NCI-H146 treated with DMSO at 0.1 percent for 48 hours (cell line): Measurements from ENCODE around the gene PHYHD1.

Experiments used
- DNase-seq: peaks from one replicate; lab custom pipeline; 2025; ENCODE audit not compliant: unreplicated experiment; lab: John Stamatoyannopoulos, UW

The PHYHD1 gene

GRCh38 chr9:128920381-128921058 is at the start of gene PHYHD1:
Gene PHYHD1 (plus strand): TSS chr9:128920982. CDS start chr9:128922324, 1,342 bp downstream.
- DNase-seq = no peak

DNA sequence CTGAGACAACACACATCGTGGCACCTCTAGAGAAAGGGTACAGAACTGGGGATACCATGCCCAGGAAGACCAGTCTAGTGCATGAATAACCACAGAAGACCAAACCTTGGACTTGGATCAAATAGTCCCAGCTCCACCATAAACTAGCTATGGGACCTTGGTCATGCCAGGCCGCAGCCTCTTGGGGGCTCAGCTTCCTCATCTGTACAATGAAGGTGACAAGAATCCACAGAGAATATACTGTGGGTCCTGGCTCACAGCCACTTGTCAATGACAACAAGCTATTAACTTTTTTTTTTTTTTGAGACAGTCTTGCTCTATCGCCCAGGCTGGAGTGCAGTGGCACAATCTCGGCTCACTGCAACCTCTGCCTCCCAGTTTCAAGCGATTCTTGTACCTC is 42.9 kb upstream of the PHYHD1 start:
- no peak for DNase-seq

DNA sequence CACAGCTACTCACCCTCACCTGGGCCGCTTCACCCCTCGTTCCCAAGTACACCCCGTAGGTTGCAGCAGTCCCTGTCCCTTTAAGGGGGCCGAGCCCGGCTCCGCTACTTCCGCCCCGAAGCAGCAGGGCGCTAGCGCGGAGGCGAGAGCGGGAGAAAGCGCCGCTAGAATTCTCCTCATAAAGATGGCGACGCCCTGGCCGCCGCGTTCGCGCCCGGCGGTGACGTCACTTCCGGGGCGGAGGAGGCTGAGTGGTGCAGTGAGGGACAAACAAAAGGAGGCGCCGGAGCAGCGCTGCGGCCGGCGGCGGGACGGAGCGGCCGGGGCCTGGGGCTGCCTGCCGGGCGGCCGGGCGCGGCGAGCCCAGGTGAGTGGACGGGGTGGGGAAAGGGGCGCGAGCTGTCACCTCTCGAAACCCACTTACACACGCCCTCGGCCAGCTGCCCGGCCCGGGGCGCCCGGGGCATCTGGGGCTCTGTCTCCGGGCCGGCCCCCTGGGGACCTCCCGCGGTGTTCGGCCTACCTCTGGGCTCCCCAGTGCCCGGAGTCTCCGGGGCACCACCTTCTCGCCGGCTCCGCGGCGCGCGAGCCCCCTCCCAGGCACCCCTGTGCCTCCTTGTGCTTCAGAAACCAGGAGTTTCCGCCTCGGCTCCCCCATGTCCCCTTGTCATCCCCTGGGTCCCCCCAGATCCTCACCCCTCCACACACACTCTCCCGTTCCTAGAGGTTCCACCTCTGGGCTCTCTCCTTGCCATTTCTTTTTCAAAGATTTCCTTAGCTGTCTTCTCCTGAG is 38.7 kb upstream of the PHYHD1 start, which contains the start of the genes KYAT1 and LRRC8A:
Gene KYAT1 (minus strand): TSS at position 67 of the 793 bp plus-strand sequence. CDS start 36,545 bp downstream, outside the sequence.
Gene LRRC8A (plus strand): TSS at position 250 of the 793 bp plus-strand sequence. CDS start 25,032 bp downstream, outside the sequence.
- DNase-seq = peak; percentile 79

- no peak for DNase-seq
Observed at GRCh38 chr9:128882677-128883603, 37.8 kb upstream of the PHYHD1 start.

DNA sequence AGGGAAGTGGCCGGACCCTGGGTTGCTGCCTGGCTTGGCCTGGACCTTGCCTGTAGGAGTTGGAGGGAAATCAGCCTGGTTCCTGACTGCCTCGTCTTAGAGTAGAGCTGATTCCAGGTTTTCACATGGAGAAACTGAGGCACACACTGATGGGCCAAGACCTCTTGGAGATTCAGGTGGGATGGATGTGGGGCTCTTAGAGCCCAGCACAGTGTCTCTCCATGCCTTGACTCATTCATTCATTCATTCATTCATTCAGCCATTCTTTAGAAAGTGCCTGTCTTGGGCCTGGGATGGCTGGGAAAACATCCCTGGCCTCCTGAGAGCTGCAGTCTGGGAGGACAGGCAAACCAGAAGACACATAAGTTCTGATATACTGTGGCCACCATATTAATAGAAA is 36.6 kb upstream of the PHYHD1 start:
- DNase-seq = no peak

GRCh38 chr9:128885376-128885775 is 35.4 kb upstream of the PHYHD1 start:
- DNase-seq = no peak

DNA sequence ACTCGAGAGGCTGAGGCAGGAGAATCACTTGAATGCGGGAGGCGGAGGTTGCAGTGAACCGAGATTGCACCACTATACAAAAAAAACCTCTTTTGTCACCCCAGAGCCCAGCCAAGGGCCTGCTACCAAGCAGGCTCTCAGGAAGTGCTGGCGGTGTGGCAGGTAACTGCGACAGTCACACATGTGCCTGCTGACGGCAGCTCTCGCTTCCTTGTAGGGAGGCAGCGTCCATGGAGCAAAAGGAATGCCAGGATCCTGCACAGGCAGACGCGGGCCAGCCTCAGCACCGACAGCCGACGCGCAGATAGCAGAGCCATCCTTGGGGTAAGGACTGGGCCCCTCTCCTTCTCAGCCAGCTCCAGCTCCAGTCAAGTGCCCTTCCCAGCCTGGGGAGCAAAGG is 35.0 kb upstream of the PHYHD1 start:
- no peak for DNase-seq

GRCh38 chr9:128886211-128886891 is 34.4 kb upstream of the PHYHD1 start:
- no peak for DNase-seq

DNA sequence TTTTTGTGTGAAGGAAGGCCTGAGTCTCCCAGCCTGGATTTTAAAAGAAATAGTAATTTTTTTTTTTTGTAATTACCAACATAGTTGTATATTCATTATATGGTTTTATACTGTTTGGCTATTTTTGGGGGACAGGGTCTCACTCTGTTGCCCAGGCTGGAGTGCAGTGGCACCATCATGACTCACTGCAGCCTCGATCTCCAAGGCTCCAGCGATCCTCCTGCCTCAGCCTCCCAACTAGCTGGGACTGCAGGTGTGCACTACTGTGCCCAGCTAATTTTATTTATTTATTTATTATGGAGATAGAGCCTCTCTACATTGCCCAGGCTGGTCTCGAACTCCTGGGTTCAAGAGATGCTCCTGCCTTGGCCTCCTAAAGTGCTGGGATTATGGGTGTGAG is 33.7 kb upstream of the PHYHD1 start:
- no peak for DNase-seq

GRCh38 chr9:128887914-128888350 is 32.9 kb upstream of the PHYHD1 start:
- DNase-seq = no peak

DNA sequence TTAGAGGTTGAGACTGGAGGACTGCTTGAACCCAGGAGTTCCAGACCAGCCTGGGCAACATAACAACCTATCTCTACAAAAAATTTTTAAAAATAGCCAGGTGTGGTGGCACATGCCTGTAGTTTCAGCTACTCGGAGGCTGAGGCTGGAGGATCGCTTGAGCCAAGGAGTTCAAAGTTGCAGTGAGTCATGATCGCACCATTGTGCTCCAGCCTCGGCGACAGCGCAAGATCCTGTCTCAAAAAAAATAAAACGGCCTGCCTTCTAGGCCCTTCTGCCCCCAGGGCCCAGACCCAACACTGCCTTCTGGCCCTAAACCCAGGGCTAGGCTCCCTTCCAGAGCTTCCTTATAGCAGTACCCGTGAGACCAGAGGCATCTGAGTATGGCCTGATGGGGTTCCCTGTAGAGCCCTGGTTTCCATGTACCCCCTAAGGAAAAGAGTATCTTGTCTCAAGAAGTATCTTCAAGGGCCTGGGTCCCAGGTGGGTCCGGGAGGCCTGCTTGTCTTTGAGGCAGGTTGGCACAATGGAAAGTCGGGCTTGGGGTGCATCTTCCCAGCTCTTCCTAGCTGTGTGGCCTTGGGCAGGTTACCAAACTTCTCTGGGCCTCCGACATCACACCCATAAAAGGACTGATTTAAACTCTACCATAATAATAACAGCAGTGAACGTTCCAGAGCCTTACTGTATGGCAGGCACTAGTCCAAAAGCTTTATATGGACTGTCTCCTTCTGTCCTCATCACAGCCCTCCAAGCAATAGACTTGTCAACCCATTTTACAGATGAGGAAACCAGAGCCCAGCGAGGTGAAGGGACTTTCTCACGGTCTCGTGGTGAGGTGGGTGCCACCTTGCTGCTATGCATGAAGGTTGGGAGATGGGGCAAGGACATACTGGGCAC is 29.2 kb upstream of the PHYHD1 start:
- DNase-seq = no peak

DNA sequence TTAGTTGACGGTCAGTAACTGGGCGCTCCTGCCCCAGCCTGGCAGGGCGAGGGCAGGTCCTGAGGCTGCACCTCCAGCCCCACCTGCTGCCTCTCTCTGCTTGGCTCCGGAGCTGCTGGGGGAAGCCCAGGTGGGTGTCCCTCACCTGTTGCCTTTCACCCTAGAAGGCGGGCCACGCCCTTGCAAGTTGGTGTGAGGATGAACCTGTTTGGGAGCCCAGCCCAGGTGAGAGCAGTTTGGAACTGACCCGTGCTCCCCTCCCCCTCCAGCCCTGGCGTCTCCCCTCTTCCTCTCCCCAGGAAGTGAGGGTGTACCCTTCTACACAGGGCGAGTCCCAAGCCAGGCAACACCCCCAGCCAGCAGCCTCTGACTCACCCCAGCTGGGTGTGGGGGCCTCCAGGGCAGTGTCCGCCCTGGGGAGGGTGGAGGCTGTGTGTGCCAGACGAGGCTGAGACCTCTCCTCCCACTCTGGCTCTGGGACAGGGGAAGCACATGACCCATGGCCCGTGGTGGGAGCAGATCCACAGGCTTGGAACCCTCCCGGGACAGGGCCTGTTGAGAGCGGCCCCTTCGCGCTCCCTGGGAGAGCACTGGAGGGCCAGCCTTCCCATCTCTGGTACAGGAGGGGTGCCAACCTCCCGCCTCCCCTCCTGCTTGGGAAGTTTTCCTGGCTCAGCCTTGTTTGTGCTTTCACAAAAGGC is 28.4 kb upstream of the PHYHD1 start:
- no peak for DNase-seq

DNA sequence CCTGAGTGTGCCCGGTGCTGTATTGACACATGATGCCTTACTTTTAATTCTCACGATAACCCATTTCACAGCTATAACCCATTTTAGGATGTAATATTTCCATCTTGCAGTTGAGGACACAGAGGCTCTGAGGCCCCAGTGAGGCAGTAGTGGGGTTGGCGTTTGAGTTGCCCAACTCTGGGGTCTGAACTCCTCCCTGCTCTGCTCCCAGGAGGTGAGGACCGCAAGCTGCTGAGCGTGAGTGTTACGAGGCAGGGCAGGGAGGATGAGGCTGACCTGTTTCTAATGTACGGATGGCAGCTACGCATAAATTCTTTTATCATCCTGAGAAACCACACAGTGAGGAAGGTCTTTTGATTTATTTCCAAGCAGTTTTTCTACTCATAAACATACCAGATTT is 27.4 kb upstream of the PHYHD1 start:
- no peak for DNase-seq

DNA sequence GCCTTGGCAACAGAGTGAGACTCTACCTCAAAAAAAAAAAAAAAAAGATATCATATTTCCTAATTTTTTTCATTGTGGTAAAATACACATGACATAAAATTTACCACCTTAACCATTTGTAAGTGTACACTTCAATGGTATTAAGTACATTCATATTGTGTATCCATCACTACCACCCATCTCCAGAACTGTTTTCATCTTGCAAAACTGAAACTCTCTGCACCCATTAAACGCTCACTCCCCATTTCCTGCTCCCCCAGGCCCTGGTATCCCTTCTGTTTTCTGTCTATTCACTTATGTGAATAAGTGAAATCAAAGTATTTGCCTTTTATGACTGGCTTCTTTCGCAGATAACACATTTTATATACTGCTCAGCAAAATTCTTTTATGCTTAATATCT is 26.0 kb upstream of the PHYHD1 start:
- DNase-seq = no peak

GRCh38 chr9:128895556-128895955 is 25.2 kb upstream of the PHYHD1 start:
- DNase-seq = no peak

DNA sequence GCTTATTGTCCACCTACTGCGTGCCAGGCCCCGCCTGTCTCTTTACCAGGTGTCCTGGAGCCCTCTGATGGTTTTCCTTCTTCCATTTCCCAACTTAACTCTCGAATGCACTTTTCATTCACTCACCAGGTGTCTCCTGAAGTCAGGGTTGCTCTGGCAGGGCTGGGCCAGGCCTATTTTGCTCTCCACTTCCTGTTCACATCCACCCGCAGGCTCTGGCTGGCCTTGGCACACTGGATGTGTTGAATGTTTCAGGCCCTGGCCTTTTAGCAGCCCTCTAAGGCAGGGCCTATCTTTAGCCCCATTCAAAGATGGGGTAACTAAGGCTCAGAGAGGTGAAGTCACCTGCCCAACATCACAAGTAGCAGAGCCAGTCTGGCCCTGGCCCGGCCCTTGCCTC is 22.4 kb upstream of the PHYHD1 start:
- no peak for DNase-seq

DNA sequence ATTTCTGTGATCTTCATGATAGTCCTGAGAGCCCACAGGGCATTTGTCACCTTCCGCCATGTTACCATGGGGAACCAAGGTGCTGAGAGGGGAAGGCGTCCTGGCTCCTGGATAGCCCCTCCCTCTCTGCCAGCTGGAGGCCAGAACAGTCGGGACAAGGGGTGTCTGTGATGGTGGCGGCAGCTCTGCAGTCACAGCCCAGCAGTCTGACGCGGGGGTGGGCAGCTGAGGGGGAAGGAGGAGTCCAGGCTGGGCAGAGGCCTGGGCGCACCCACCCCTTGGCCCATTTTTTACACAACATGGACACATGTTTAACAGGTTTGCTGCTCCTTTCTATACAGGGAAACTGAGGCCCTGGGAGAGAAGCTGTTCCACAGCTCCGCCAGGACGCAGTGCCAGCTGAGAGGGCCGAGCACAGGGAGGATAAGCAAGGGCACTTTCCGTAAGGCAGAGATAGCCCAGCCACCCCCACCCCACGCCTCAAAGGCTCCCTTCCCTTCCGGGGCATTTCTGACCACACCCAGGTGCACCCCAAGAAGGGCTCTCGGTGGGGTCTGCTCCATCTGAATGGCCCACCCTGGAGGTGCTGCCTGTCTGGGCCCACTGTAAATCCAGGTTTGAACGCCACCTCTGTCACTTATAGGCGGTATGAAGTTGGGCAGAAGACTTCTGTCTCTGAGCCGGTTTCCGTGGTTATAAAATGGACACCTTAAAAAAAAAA is 21.8 kb upstream of the PHYHD1 start:
- DNase-seq = no peak

GRCh38 chr9:128899566-128900322 is 21.0 kb upstream of the PHYHD1 start:
- no peak for DNase-seq
